Sigmoid colon (tissue), 3 donors: Measurements from ENCODE around the gene CENPA.

Experiments used
- CTCF ChIP-seq, 4 experiments: fragments of 450-650 bp in 3 of 4; fragments of 200-600 bp in 1 of 4; IDR thresholded peaks; one replicate each; pipeline ENCODE4 v1.5.1; 2016 to 2019; ENCODE audit warnings: antibody characterized with exemption in 4 of 4, mild to moderate bottlenecking in 3 of 4, moderate library complexity in 2 of 4
- POLR2A ChIP-seq, 2 donors: fragments of 450-650 bp; IDR thresholded peaks; one replicate each; pipeline ENCODE4 v1.6.1; 2016; ENCODE audit warnings: antibody characterized with exemption in 2 of 2, mild to moderate bottlenecking in 2 of 2, moderate library complexity in 2 of 2

- no peak for TF ChIP-seq CTCF (IDR thresholded peaks at IDR 0.05)
- TF ChIP-seq POLR2A (IDR thresholded peaks at IDR 0.05): no peak
Observed at GRCh38 chr2:26738481-26738880, 47.4 kb upstream of the CENPA start.
